Smooth muscle cell (in vitro differentiated cells): Measurements from ENCODE around the gene UNC13C. TPM values are rescaled to one million over a fixed set of nuclear protein-coding genes. Genes with fewer than 3 reads are reported as not detected.

Source experiments
- DNase-seq: peaks from one replicate; lab custom pipeline; 2025; ENCODE audit not compliant: unreplicated experiment; lab: John Stamatoyannopoulos, UW
- H2AFZ ChIP-seq: fragments of 200-600 bp; sonication (generic); 2 replicates; pipeline ENCODE4 v1.6.0; 2016; ENCODE audit warnings: antibody characterized with exemption, low read depth, mild to moderate bottlenecking
- H3F3A ChIP-seq: fragments of 200-600 bp; sonication (generic); 2 replicates; pipeline ENCODE4 v1.6.0; 2017; ENCODE audit warnings: antibody characterized with exemption, low read depth
- H3K27ac ChIP-seq: fragments of 200-600 bp; sonication (generic); 2 replicates; pipeline ENCODE4 v1.5.1; 2016; ENCODE audit warnings: low read depth, mild to moderate bottlenecking
- H3K27me3 ChIP-seq: fragments of 200-600 bp; sonication (generic); 2 replicates; pipeline ENCODE4 v1.6.1; 2016; ENCODE audit warnings: low read depth, mild to moderate bottlenecking
- H3K36me3 ChIP-seq: fragments of 200-600 bp; sonication (generic); 2 replicates; pipeline ENCODE4 v1.5.1; 2016; ENCODE audit warnings: low read depth
- H3K4me1 ChIP-seq: fragments of 200-600 bp; sonication (generic); 2 replicates; pipeline ENCODE4 v1.5.1; 2016; ENCODE audit warnings: low read depth
- H3K4me2 ChIP-seq: fragments of 200-600 bp; sonication (generic); 2 replicates; pipeline ENCODE4 v1.6.0; 2016; ENCODE audit warnings: mild to moderate bottlenecking
- H3K4me3 ChIP-seq: fragments of 200-600 bp; sonication (generic); 2 replicates; pipeline ENCODE4 v1.5.1; 2016; ENCODE audit warnings: mild to moderate bottlenecking
- H3K79me2 ChIP-seq: fragments of 200-600 bp; sonication (generic); 2 replicates; pipeline ENCODE4 v1.6.0; 2016; ENCODE audit warnings: low read depth, mild to moderate bottlenecking
- H3K9ac ChIP-seq: fragments of 200-600 bp; sonication (generic); 2 replicates; pipeline ENCODE4 v1.6.0; 2016; ENCODE audit warnings: low read depth
- H3K9me3 ChIP-seq: fragments of 200-600 bp; sonication (generic); replicated peaks from 2 replicates; pipeline ENCODE4 v1.5.1; 2016; ENCODE audit warnings: low read depth
- H4K20me1 ChIP-seq: fragments of 200-600 bp; sonication (generic); 2 replicates; pipeline ENCODE4 v1.6.0; 2016; ENCODE audit warnings: low read depth
- CTCF ChIP-seq: fragments of 200-600 bp; sonication (generic); IDR thresholded peaks from 2 replicates; pipeline ENCODE4 v1.5.1; 2017; ENCODE audit warnings: borderline replicate concordance, mild to moderate bottlenecking, antibody characterized with exemption; ENCODE audit not compliant: insufficient read depth, poor library complexity, severe bottlenecking
- WGBS: methylation state at CpG from one replicate; pipeline ENCODE4 v1.1.7; 2016; ENCODE audit warnings: low lambda C conversion rate; 5-methylcytosine and 5-hydroxymethylcytosine counted together
- polyA plus RNA-seq: library from polyadenylated mRNA; unstranded; fragments of >200 nt; fragmentation: Nextera tagmentation; extraction: Ambion mirVana; gene quantifications from 2 replicates; pipeline ENCODE4 v1.2.1, GENCODE V29; 2016
- total RNA-seq: library from RNA; depleted of rRNA; stranded (reverse); fragments of >200 nt; gene quantifications from 2 replicates; pipeline ENCODE4 v1.2.3, GENCODE V29; 2014

Gene UNC13C
- total and polyA plus RNA-seq, 2 experiments from 2014 or later = 0.85 to 4.0 TPM

DNA sequence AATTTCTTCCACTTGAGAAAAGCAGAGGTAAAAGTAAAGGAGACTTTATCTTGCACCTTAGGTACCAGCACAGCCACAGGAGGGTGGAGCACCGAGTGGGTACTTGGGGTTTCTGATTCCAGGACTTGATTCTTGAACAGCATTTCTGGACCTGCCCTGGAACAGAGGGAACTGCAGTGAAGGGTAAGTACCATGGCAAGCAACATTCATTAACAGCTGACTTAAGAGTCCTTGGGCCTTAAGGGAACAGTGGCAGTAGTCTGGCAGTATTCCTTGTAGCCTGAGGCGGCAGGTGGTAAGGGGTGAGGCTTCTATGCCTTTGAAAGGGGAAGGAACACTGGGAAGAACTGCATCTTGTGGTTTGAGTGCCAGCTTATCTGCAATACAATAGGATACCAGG lies 666.6 kb downstream of the UNC13C start:
- Histone ChIP-seq H3K79me2 (no peaks in the 10 kb centered on the region), H3K9me3 (no peaks in the 10 kb centered on the region), H3K36me3 (no peaks in the 10 kb centered on the region), H4K20me1 (no peaks in the 10 kb centered on the region), H3K4me3 (no peak overlapping the region), H3K27ac (no peak overlapping the region), H2AFZ (no peak overlapping the region), H3F3A (no peaks in the 10 kb centered on the region), H3K9ac (no peak overlapping the region), H3K4me2 (no peak overlapping the region), H3K4me1 (no peaks in the 10 kb centered on the region), H3K27me3 (no peaks in the 10 kb centered on the region)
- no peak for DNase-seq
- no peak for TF ChIP-seq CTCF
- 79% methylated on average over 2 of the region's 2 CpGs for WGBS

- Histone ChIP-seq H3K4me1 (no peaks in the 10 kb centered on the region), H3K27me3 (no peaks in the 10 kb centered on the region), H4K20me1 (no peaks in the 10 kb centered on the region), H3K36me3 (no peaks in the 10 kb centered on the region), H3F3A (no peaks in the 10 kb centered on the region), H2AFZ (no peak overlapping the region), H3K9ac (no peak overlapping the region), H3K79me2 (no peaks in the 10 kb centered on the region), H3K4me3 (no peak overlapping the region), H3K4me2 (no peak overlapping the region), H3K27ac (no peak overlapping the region), H3K9me3 (no peaks in the 10 kb centered on the region)
- no peak for DNase-seq
- 63% methylated on average over 2 of the region's 2 CpGs for WGBS
- no peak for TF ChIP-seq CTCF
These were observed 681.4 kb downstream of the UNC13C start for GRCh38 chr15:54659646-54660045.

DNA sequence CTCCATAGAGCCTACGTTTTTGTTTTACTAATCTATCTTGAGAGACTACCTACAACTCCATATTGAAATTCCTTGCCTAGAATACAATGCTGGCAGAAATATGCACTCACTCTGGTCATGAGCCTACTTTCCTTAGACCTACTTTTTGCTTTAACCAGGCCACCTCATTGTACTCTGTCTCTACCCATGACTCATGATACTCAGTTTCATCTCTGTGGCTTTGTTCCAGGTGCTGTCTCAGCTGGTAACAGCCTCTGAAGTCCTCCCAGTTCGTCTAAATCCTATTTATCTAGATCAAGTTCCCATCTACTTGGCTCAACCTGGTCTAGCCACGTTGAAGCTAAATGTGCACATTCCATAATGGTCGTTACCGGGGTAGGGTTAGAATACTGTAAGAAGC lies 682.1 kb downstream of the UNC13C start:
- Histone ChIP-seq H3K79me2 (no peaks in the 10 kb centered on the region), H3K27me3 (no peaks in the 10 kb centered on the region), H3K36me3 (no peaks in the 10 kb centered on the region), H3K4me3 (no peak overlapping the region), H3F3A (no peaks in the 10 kb centered on the region), H3K9me3 (no peaks in the 10 kb centered on the region), H3K4me2 (no peak overlapping the region), H3K9ac (no peak overlapping the region), H2AFZ (no peak overlapping the region), H4K20me1 (no peaks in the 10 kb centered on the region), H3K27ac (no peak overlapping the region), H3K4me1 (no peaks in the 10 kb centered on the region)
- TF ChIP-seq CTCF = no peak
- WGBS = 47% methylated on average over 5 of the region's 5 CpGs
- DNase-seq = no peak

DNA sequence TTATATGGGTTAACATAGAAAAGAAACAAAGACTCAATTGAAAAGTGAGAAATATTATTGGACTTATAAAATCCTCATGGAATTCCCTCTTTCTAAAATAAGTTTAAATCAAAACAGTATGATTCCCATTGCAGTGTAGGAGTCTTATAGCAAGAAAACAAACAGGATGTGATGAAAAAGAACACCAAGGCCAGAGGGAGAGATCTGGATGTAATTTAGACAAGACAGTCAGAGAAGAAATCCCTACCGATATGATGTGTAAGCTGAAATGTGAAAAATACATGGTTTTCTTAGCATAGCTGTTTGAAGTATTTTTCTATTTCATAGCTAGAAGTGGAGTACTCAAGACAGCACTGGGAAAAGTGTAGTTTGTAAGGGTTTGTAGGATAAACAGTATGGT lies 697.0 kb downstream of the UNC13C start:
- DNase-seq = no peak
- H3K4me1 ChIP-seq = no peaks in the 10 kb centered on the region
- H3K27ac ChIP-seq = no peak overlapping the region
- no peak overlapping the region for H3K4me3 ChIP-seq
- no peaks in the 10 kb centered on the region for H4K20me1 ChIP-seq
- no peaks in the 10 kb centered on the region for H3F3A ChIP-seq
- H3K79me2 ChIP-seq = no peaks in the 10 kb centered on the region
- TF ChIP-seq CTCF = no peak
- H2AFZ ChIP-seq = no peak overlapping the region
- H3K9me3 ChIP-seq = no peaks in the 10 kb centered on the region
- 93% methylated on average over 1 of the region's 1 CpG for WGBS
- H3K9ac ChIP-seq = no peak overlapping the region
- no peaks in the 10 kb centered on the region for H3K36me3 ChIP-seq
- no peak overlapping the region for H3K4me2 ChIP-seq
- H3K27me3 ChIP-seq = no peaks in the 10 kb centered on the region
